SK-N-SH treated with all-trans-retinoic acid at 6 μM for 48 hours (cell line): ENCODE measurements around the gene ZSCAN12.

Source experiments
- ATAC-seq: fragments of 200-7000 bp; cut with Tn5 transposase; 3 replicates; pipeline ENCODE4 v1.9.1; 2020; ENCODE audit warnings: mild to moderate bottlenecking, moderate library complexity
- BACH2 ChIP-seq: fragments of 250-450 bp; sonication (Bioruptor Pico); IDR thresholded peaks from 2 replicates; pipeline ENCODE4 v1.9.0; 2021; ENCODE audit warnings: mild to moderate bottlenecking, borderline replicate concordance
- CREB5 ChIP-seq: fragments of 250-450 bp; sonication (Bioruptor Pico); IDR thresholded peaks from 2 replicates; pipeline ENCODE4 v1.5.1; 2020; ENCODE audit warnings: low read depth, mild to moderate bottlenecking, moderate library complexity
- CSDC2 ChIP-seq: fragments of 250-450 bp; sonication (Bioruptor Pico); IDR thresholded peaks from 2 replicates; pipeline ENCODE4 v1.5.0; 2020; ENCODE audit warnings: mild to moderate bottlenecking, moderate library complexity
- CSRNP3 ChIP-seq: fragments of 250-450 bp; sonication (Bioruptor Pico); IDR thresholded peaks from 2 replicates; pipeline ENCODE4 v1.5.1; 2021; ENCODE audit warnings: mild to moderate bottlenecking, moderate library complexity
- ESRRG ChIP-seq: fragments of 250-450 bp; sonication (Bioruptor Pico); IDR thresholded peaks from 2 replicates; pipeline ENCODE4 v1.6.1; 2021; ENCODE audit warnings: mild to moderate bottlenecking
- GLIS3 ChIP-seq: fragments of 250-450 bp; sonication (Bioruptor Pico); IDR thresholded peaks from 2 replicates; pipeline ENCODE4 v1.5.0; 2020; ENCODE audit warnings: mild to moderate bottlenecking, moderate library complexity
- ISL1 ChIP-seq: fragments of 250-450 bp; sonication (Bioruptor Pico); IDR thresholded peaks from 2 replicates; pipeline ENCODE4 v2.1.2; 2022; ENCODE audit warnings: mild to moderate bottlenecking, moderate library complexity
- TCF4 ChIP-seq: fragments of 250-450 bp; sonication (Bioruptor Pico); IDR thresholded peaks from 2 replicates; pipeline ENCODE4 v1.8.0; 2021; ENCODE audit warnings: mild to moderate bottlenecking, moderate library complexity, borderline replicate concordance
- TOX ChIP-seq: fragments of 250-450 bp; sonication (Bioruptor Pico); IDR thresholded peaks from 2 replicates; pipeline ENCODE4 v1.8.0; 2021; ENCODE audit warnings: mild to moderate bottlenecking, moderate library complexity, borderline replicate concordance
- TSHZ2 ChIP-seq: fragments of 250-450 bp; sonication (Bioruptor Pico); IDR thresholded peaks from 2 replicates; pipeline ENCODE4 v1.5.0; 2020; ENCODE audit warnings: mild to moderate bottlenecking, moderate library complexity
- ZFP3 ChIP-seq: fragments of 250-450 bp; sonication (Bioruptor Pico); IDR thresholded peaks from 2 replicates; pipeline ENCODE4 v1.5.0; 2020; ENCODE audit warnings: mild to moderate bottlenecking, moderate library complexity
- ZFP30 ChIP-seq: fragments of 450-650 bp; formaldehyde crosslinking; IDR thresholded peaks from 2 replicates; pipeline ENCODE4 v1.5.0; 2022; ENCODE audit warnings: mild to moderate bottlenecking, moderate library complexity
- ZNF565 ChIP-seq: fragments of 450-650 bp; formaldehyde crosslinking; conservative IDR thresholded peaks from 2 replicates; pipeline ENCODE4 v1.5.0; 2020; ENCODE audit warnings: low read depth, mild to moderate bottlenecking, moderate library complexity
- ZNF70 ChIP-seq: fragments of 450-650 bp; formaldehyde crosslinking; IDR thresholded peaks from 2 replicates; pipeline ENCODE4 v1.5.0; 2020; ENCODE audit warnings: mild to moderate bottlenecking, moderate library complexity
- ZNF8 ChIP-seq: fragments of 450-650 bp; formaldehyde crosslinking; IDR thresholded peaks from 2 replicates; pipeline ENCODE4 v1.5.0; 2020; ENCODE audit warnings: mild to moderate bottlenecking, moderate library complexity

ZSCAN12 gene

GRCh38 chr6:28340310-28341095 lies 59.0 kb downstream of the ZSCAN12 start:
- ATAC-seq, result no peak
- TF ChIP-seq CREB5 (CRISPR knock-in tag), result no peak
- no peak for TF ChIP-seq ZFP30 (CRISPR knock-in tag)
- no peak for TF ChIP-seq TSHZ2 (CRISPR knock-in tag)
- no peak for TF ChIP-seq ZNF8 (CRISPR knock-in tag)
- TF ChIP-seq ZNF70, result no peak
- TF ChIP-seq ESRRG, result no peak
- TF ChIP-seq ISL1 (CRISPR knock-in tag), result no peak
- TF ChIP-seq CSRNP3 (CRISPR knock-in tag), result no peak
- TF ChIP-seq CSDC2, result no peak

GRCh38 chr6:28337121-28337520 lies 62.4 kb downstream of the ZSCAN12 start:
- ATAC-seq, result no peak
- TF ChIP-seq CSRNP3 (CRISPR knock-in tag), result no peak

- peak; percentile 27 for ATAC-seq
Measured at GRCh38 chr6:28336284-28337120, 63.0 kb downstream of the ZSCAN12 start.

More at GRCh38 chr6:28336284-28337120, 63.0 kb downstream of the ZSCAN12 start:
- no peak for TF ChIP-seq BACH2 (CRISPR knock-in tag)
- TF ChIP-seq ZNF565 (CRISPR knock-in tag), result no peak
- TF ChIP-seq TSHZ2 (CRISPR knock-in tag), result no peak
- TF ChIP-seq ZFP3 (CRISPR knock-in tag), result no peak
- TF ChIP-seq GLIS3, result no peak
- no peak for TF ChIP-seq TCF4
- no peak for TF ChIP-seq CSDC2
- no peak for TF ChIP-seq TOX
